ENCODE measurements around the gene SMTNL2. TPM values are rescaled to one million over a fixed set of nuclear protein-coding genes. Genes with fewer than 3 reads are reported as not detected.

The SMTNL2 gene
- total RNA-seq, 4 donors from 2014 or later, result 5.7 to 12.0 (median 6.8) TPM; not detected in 1

DNA sequence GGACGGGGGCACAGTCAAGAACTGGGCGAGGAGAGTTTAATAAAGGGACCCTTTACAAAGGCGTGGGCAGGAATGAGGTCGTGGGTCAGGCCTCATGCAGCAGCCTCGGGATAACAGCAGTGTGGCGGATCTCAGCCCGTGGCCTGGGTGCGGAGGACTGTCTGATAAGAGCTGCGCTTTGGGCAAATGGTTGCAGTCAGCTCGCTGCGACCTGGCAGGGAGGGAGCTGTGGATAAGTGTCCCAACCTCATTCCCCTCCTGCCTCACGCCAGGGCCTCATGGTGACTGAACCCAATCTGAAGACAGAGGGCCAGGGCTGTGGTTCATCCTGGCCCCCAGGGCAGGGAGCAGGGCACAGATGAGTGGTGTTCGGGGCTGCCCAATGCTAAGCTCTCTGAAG lies 13.6 kb downstream of the SMTNL2 start:
- TF ChIP-seq, protein P1, sequence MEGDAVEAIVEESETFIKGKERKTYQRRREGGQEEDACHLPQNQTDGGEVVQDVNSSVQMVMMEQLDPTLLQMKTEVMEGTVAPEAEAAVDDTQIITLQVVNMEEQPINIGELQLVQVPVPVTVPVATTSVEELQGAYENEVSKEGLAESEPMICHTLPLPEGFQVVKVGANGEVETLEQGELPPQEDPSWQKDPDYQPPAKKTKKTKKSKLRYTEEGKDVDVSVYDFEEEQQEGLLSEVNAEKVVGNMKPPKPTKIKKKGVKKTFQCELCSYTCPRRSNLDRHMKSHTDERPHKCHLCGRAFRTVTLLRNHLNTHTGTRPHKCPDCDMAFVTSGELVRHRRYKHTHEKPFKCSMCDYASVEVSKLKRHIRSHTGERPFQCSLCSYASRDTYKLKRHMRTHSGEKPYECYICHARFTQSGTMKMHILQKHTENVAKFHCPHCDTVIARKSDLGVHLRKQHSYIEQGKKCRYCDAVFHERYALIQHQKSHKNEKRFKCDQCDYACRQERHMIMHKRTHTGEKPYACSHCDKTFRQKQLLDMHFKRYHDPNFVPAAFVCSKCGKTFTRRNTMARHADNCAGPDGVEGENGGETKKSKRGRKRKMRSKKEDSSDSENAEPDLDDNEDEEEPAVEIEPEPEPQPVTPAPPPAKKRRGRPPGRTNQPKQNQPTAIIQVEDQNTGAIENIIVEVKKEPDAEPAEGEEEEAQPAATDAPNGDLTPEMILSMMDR (IDR thresholded peaks at IDR 0.05), result no peak
- no peak for TF ChIP-seq POLR2A (IDR thresholded peaks at IDR 0.05)
- intact Hi-C loops (cut with DNase I; ENCODE audit: low total_unique reads), result no loop called here
- H3K4me3 ChIP-seq, result no peak overlapping the region
- no peak overlapping the region for H3K27ac ChIP-seq
- DNase-seq, result no peak
- no peaks in the 10 kb centered on the region for H3K27me3 ChIP-seq
- no peaks in the 10 kb centered on the region for H3K36me3 ChIP-seq
- no peaks in the 10 kb centered on the region for H3K9me3 ChIP-seq
- peaks cover 0 to 16% of the 10 kb centered on the region in 2 donors for H3K4me1 ChIP-seq

DNA sequence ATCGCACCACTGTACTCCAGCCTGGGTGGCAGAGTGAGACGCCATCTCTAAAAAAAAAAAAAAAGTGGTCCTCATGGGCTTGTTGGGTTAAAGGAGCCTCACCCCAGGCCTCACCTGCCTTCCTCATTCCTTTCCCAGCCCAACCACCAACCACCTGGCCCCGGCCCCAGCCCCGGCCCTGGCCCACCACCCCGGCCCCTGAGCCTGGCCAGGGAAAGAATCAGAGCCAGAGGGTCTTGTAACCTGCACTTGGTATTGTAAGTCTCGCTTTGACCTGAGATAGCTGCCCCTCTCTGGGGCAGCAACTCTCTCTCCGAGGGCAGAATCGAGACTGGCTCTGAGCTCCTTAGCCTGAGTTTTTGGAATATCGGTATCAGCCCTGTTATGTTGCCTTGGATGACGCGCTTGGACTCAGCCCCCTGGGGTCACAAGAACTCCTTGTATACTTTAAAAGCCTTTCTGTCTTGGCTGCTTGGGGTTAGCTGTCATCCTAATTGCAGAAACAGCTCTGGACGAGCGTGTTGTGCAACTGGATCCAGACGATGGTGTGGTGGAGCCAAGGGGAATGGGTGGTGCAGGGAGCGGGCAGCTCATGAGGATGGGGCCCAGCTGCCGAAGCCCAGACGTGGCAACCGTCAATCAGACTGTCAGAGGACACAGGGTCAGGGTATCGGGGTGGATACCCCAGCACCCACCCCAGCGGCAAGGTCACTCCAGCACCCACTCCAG lies 14.6 kb downstream of the SMTNL2 start:
- peak; percentile 55 to 74 for DNase-seq
- Histone ChIP-seq H3K4me1 (peaks cover 0 to 16% of the 10 kb centered on the region in 2 donors), H3K27me3 (no peaks in the 10 kb centered on the region), H3K36me3 (no peaks in the 10 kb centered on the region), H3K9me3 (no peaks in the 10 kb centered on the region), H3K4me3 (no peak overlapping the region), H3K27ac (peak overlapping the region; percentile 66 to 67)
- no peak for TF ChIP-seq POLR2A (IDR thresholded peaks at IDR 0.05)
- TF ChIP-seq, protein P1 (IDR thresholded peaks at IDR 0.05), result no peak
- intact Hi-C loops (cut with DNase I; ENCODE audit: low total_unique reads), result no loop called here

DNA sequence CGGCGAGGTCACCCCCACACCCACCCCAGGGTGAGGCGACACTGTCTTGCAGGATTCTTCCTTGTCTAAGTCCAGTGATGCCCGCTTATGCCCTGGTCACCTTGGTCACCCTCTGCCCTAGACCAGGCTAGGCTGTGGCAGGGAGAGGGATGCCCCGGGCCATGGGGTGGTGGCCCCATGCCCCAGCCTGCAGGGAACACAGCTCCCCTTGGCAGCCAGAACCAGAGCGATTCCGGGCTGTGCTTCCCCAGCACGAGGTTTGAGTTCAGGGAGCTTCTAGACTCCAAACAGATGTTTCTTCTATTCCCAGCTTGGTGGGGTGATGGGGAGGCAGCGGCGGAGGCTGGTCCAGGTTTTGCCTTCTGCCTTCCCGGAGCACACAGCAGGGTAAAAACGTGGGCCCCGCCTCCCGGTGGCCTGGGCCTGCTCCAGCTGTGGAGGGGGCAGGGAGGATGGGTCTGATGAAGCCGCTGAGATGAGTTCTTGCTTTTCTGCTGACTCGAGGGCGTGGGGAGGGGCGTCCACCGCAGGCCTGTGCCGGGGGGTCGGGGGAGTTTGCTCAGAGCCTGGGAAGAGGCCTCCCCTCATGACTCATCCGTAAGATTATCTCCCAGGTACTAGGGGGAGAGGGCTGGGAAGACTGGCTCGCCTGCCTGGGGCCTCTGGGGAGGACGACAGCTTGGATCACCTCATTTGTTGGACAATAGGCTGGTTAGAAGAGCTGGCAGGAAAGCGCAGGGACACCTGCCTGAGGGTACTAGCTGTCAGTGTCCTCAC lies 15.4 kb downstream of the SMTNL2 start:
- Histone ChIP-seq H3K9me3 (no peaks in the 10 kb centered on the region), H3K27ac (peak overlapping the region; percentile 66 to 67), H3K36me3 (no peaks in the 10 kb centered on the region), H3K4me1 (peaks cover 0 to 16% of the 10 kb centered on the region in 2 donors), H3K4me3 (no peak overlapping the region), H3K27me3 (no peaks in the 10 kb centered on the region)
- TF ChIP-seq, protein P1 (IDR thresholded peaks at IDR 0.05), result no peak
- no peak for TF ChIP-seq POLR2A (IDR thresholded peaks at IDR 0.05)
- DNase-seq, result peak; percentile 74 to 87
- intact Hi-C loops (cut with DNase I; ENCODE audit: low total_unique reads), result no loop called here

DNA sequence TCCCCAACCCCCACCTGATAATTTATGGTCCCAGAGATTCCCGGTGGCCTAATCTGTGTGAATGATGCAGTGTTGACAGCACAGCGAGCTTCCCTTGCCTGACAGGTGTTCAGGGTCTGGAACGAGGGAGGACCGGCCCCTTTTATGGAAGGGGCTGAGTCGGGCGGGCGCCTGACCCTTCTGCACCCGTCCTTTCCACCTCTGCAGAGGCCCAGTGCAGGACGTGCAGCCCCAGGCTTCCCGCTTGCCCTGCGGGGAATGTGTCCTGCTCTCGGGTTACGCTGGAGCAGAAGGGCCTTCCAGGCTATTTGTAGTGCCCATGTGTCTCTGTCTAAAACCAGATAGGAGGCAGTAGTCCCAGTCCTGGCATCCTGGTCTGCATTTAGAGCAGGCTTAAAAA lies 16.2 kb downstream of the SMTNL2 start:
- Histone ChIP-seq H3K27me3 (no peaks in the 10 kb centered on the region), H3K27ac (peak overlapping the region; percentile 66 to 67), H3K36me3 (no peaks in the 10 kb centered on the region), H3K9me3 (no peaks in the 10 kb centered on the region), H3K4me3 (no peak overlapping the region), H3K4me1 (peaks cover 0 to 16% of the 10 kb centered on the region in 2 donors)
- TF ChIP-seq, protein P1 (IDR thresholded peaks at IDR 0.05), result no peak
- TF ChIP-seq POLR2A (IDR thresholded peaks at IDR 0.05), result no peak
- intact Hi-C loops (cut with DNase I; ENCODE audit: low total_unique reads), result no loop called here
- DNase-seq, result no peak

DNA sequence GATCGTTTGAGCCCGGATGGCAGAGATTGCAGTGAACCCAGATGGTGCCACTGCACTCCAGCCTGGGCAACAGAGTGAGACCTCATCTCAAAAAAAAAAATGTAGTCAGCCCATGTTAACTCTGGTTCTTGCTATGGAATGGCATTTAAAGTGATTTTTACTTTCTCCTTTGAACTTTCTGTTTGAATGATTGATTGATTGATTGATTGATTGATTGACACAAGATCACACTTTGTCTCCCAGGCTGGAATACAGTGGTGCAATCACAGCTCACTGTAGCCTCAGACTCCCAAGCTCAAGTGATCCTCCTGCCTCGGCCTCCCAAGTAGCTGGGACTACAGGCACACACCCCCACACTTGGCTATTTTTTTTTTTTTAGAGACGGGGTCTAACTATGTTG lies 17.0 kb downstream of the SMTNL2 start:
- Histone ChIP-seq H3K4me3 (no peak overlapping the region), H3K27ac (no peak overlapping the region), H3K9me3 (no peaks in the 10 kb centered on the region), H3K4me1 (peaks cover 0 to 16% of the 10 kb centered on the region in 2 donors), H3K36me3 (no peaks in the 10 kb centered on the region), H3K27me3 (no peaks in the 10 kb centered on the region)
- intact Hi-C loops (cut with DNase I; ENCODE audit: low total_unique reads), result no loop called here
- DNase-seq, result no peak
- no peak for TF ChIP-seq POLR2A (IDR thresholded peaks at IDR 0.05)
- TF ChIP-seq, protein P1 (IDR thresholded peaks at IDR 0.05), result no peak
